ENCODE data around the gene ABCC9.

ABCC9 gene

GRCh38 chr12:21940549-21941505 is at the start of gene ABCC9:
TSS of gene ABCC9 (minus strand) at chr12:21941426. CDS start at chr12:21936674, 4,752 bp downstream.
- no peaks in the 10 kb centered on the region for H3F3A ChIP-seq (ENCODE audit: insufficient read depth)
- no peaks in the 10 kb centered on the region for H3K79me2 ChIP-seq (ENCODE audit: insufficient read depth, low read length)
- H3K27me3 ChIP-seq (ENCODE audit: low read length) = no peaks in the 10 kb centered on the region
- H2AFZ ChIP-seq (ENCODE audit: low read depth, low read length, severe bottlenecking) = no peak within 1 kb of the TSS
- H3K9ac ChIP-seq (ENCODE audit: low read length) = no peak within 1 kb of the TSS
- no peaks in the 10 kb centered on the region for H3K9me3 ChIP-seq (ENCODE audit: insufficient read depth, low read length)
- no peaks in the 10 kb centered on the region for H3K36me3 ChIP-seq (ENCODE audit: low read length)
- no peaks in the 10 kb centered on the region for H4K20me1 ChIP-seq (ENCODE audit: low read depth, low read length)
- H3K27ac ChIP-seq (ENCODE audit: low read depth, low read length) = no peak within 1 kb of the TSS
- TF ChIP-seq EZH2phosphoT487 (conservative IDR thresholded peaks at IDR 0.05; ENCODE audit: low read length) = no peak
- TF ChIP-seq, protein P1, sequence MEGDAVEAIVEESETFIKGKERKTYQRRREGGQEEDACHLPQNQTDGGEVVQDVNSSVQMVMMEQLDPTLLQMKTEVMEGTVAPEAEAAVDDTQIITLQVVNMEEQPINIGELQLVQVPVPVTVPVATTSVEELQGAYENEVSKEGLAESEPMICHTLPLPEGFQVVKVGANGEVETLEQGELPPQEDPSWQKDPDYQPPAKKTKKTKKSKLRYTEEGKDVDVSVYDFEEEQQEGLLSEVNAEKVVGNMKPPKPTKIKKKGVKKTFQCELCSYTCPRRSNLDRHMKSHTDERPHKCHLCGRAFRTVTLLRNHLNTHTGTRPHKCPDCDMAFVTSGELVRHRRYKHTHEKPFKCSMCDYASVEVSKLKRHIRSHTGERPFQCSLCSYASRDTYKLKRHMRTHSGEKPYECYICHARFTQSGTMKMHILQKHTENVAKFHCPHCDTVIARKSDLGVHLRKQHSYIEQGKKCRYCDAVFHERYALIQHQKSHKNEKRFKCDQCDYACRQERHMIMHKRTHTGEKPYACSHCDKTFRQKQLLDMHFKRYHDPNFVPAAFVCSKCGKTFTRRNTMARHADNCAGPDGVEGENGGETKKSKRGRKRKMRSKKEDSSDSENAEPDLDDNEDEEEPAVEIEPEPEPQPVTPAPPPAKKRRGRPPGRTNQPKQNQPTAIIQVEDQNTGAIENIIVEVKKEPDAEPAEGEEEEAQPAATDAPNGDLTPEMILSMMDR (IDR thresholded peaks at IDR 0.05; ENCODE audit: insufficient read depth, low read length, poor library complexity, severe bottlenecking) = no peak
- H3K4me3 ChIP-seq (ENCODE audit: insufficient read depth, low read length, poor library complexity, severe bottlenecking) = no peak within 1 kb of the TSS
- no peak within 1 kb of the TSS for H3K4me2 ChIP-seq (ENCODE audit: low read depth, low read length, poor library complexity, severe bottlenecking)
- no peaks in the 10 kb centered on the region for H3K9me2 ChIP-seq (replicated peaks; ENCODE audit: insufficient read depth, low read length)

DNA sequence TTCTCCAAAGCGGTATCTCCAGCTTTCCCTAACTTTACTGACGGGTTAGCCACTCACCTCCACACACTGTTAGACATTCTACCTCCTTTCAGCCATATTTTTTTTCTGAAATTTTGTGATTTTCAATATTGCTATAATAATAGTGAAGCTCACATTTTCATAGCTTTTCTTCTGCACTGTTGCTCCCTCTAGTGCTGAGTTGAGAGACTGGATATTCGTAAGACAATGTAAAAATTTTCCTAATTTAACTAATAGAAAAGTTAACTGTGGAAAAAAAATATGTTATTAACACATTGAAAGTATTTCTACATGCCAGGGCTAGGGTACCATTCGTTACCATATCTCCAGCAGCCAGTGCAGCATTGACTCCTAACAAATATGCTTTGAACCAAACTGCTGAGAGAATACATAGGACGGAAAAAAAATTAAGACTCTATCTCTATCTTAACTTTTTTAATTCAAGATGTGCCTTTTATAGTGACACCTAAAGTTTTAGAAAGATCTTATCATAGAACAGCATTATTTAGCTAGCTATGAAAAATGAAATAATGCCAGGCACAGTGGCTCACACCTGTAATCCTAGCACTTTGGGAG is 48.7 kb upstream of the ABCC9 start:
- Histone ChIP-seq H3K27me3 (ENCODE audit: low read length) (no peaks in the 10 kb centered on the region), H3K9me3 (ENCODE audit: insufficient read depth, low read length) (no peaks in the 10 kb centered on the region), H3K4me3 (ENCODE audit: insufficient read depth, low read length, poor library complexity, severe bottlenecking) (no peak overlapping the region), H3K27ac (ENCODE audit: low read depth, low read length) (no peak overlapping the region), H3K9ac (ENCODE audit: low read length) (no peak overlapping the region), H3K36me3 (ENCODE audit: low read length) (no peaks in the 10 kb centered on the region), H2AFZ (ENCODE audit: low read depth, low read length, severe bottlenecking) (no peak overlapping the region), H4K20me1 (ENCODE audit: low read depth, low read length) (no peaks in the 10 kb centered on the region), H3K4me2 (ENCODE audit: low read depth, low read length, poor library complexity, severe bottlenecking) (no peak overlapping the region), H3K79me2 (ENCODE audit: insufficient read depth, low read length) (no peaks in the 10 kb centered on the region), H3K9me2 (replicated peaks; ENCODE audit: insufficient read depth, low read length) (no peaks in the 10 kb centered on the region), H3F3A (ENCODE audit: insufficient read depth) (no peaks in the 10 kb centered on the region)
- no peak for TF ChIP-seq EZH2phosphoT487 (conservative IDR thresholded peaks at IDR 0.05; ENCODE audit: low read length)
- TF ChIP-seq, protein P1 (IDR thresholded peaks at IDR 0.05; ENCODE audit: insufficient read depth, low read length, poor library complexity, severe bottlenecking) = peak; percentile 62

DNA sequence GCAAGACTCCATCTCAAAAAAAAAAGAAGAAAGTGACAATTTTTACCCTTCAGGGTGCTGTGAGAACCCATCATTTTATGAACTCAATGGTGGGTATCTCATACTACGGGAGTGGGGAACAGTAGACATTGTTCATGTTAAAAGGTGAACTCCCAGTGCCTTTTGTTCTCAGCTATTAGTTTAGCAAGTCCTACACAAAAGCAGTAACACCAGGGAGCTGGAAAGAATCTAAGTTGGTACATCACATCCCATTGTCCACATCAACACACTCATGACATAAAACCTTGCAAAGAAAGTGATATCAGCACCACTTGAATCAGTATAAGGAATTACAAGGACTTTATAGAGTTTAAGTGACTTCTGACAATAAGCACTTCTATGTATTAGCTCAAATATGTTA is 47.4 kb upstream of the ABCC9 start:
- no peak for TF ChIP-seq EZH2phosphoT487 (conservative IDR thresholded peaks at IDR 0.05; ENCODE audit: low read length)
- TF ChIP-seq, protein P1 (IDR thresholded peaks at IDR 0.05; ENCODE audit: insufficient read depth, low read length, poor library complexity, severe bottlenecking) = no peak
- H3F3A ChIP-seq (ENCODE audit: insufficient read depth) = no peaks in the 10 kb centered on the region
- H3K4me2 ChIP-seq (ENCODE audit: low read depth, low read length, poor library complexity, severe bottlenecking) = no peak overlapping the region
- H3K79me2 ChIP-seq (ENCODE audit: insufficient read depth, low read length) = no peaks in the 10 kb centered on the region
- H3K9me2 ChIP-seq (replicated peaks; ENCODE audit: insufficient read depth, low read length) = no peaks in the 10 kb centered on the region
- no peaks in the 10 kb centered on the region for H3K9me3 ChIP-seq (ENCODE audit: insufficient read depth, low read length)
- no peaks in the 10 kb centered on the region for H4K20me1 ChIP-seq (ENCODE audit: low read depth, low read length)
- no peaks in the 10 kb centered on the region for H3K27me3 ChIP-seq (ENCODE audit: low read length)
- H3K36me3 ChIP-seq (ENCODE audit: low read length) = no peaks in the 10 kb centered on the region
- no peak overlapping the region for H3K27ac ChIP-seq (ENCODE audit: low read depth, low read length)
- no peak overlapping the region for H3K4me3 ChIP-seq (ENCODE audit: insufficient read depth, low read length, poor library complexity, severe bottlenecking)
- H2AFZ ChIP-seq (ENCODE audit: low read depth, low read length, severe bottlenecking) = no peak overlapping the region
- no peak overlapping the region for H3K9ac ChIP-seq (ENCODE audit: low read length)

Data from SU-DHL-6 (cell line).